AG20443 (cell line): ENCODE measurements around the gene STYXL1.
A peak's percentile ranks its signal among the peaks of the same experiment; 100 is the strongest.

Experiments
- DNase-seq: peaks from one replicate; pipeline ENCODE4 v3.0.0; 2012; ENCODE audit warnings: low spot score, mixed read lengths

STYXL1 gene

DNA sequence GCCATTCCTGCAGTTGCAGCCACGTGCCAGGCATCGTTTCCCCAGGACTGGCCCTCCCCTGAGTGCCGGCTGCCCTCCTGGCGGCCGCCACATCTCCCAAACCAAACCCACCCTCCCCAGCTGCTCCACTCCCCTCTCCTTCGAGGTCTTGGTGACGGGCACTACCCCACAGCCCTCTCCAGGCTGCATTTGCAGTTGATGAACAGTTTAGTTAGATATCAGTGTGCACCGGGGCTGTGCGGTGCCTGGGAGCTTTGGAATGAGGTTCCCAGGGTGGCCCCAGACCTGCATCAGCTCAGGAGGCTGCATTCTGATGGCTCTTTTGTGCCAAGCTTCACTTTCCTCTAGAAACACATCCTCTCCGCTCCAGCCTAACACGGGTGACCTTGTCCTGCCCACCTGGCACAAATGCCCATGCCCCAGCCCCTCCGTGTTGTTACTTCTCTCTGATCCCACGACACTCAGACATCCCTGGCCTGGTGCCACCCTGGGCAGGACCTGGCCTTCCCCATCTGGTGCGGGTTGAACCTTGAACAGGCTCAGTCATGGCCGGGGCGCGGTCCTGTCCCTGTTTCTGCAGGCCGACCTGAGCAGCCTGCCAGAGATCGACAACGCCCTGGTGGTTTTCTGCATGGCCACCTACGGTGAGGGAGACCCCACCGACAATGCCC, 67.9 kb downstream of the STYXL1 start:
- no peak for DNase-seq

DNA sequence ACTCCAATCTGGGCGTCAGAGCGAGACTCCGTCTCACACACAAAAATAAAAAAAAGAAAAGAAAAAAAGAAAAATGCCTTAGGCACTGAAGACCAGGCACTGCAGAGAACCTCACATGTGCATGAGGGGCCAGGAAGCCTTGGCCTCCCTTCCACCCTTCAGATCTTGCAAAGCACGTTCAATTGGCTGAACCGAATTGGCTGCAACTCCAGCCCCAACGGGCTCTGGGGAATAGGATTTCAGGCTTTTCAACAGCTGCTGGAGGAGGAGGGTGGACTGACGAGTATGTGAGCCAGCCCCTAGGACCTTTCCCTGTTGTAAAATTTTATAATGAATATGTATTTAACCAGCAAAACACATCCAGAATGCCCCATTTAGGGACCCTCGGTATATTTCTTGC, 70.1 kb downstream of the STYXL1 start:
- no peak for DNase-seq

DNA sequence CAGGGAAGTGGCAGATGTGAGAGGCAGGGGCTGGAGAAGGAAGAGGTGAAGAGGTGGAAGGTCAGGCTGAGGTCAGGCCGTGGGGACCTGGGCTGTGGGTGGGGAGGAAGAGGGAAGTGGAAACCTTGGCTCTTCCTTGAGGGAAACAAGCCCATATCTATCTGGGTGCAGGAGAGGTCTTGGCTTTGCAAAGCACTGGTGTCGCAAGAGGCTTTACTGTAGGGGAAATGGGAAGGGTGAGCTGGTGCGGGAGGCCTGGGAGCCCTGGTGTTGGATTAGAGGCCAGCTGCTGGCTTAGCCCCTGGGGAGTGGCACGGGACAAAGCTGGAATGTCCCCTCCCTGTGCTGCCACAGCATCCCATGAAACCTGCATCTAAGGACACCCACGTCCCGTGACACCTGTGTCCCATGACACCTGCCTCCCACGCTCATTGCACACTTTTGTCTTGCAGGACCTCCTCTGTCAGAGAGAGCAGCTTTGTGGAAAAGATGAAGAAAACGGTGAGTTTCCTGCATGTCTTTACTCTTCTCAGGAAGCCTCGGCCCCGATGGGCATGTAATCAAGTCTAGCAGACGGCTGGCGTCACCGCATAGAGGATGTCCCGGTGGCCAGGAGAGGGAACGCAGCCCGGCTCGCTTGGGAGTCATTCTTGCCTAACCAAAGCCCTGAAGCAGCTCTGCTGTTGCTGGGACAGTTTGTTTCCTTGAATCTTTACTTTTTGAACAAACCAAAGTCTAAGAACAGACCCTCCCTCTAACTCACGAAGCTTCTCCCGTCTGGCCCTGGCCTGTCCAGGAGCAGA, 75.6 kb downstream of the STYXL1 start:
- DNase-seq = peak; percentile 55

DNA sequence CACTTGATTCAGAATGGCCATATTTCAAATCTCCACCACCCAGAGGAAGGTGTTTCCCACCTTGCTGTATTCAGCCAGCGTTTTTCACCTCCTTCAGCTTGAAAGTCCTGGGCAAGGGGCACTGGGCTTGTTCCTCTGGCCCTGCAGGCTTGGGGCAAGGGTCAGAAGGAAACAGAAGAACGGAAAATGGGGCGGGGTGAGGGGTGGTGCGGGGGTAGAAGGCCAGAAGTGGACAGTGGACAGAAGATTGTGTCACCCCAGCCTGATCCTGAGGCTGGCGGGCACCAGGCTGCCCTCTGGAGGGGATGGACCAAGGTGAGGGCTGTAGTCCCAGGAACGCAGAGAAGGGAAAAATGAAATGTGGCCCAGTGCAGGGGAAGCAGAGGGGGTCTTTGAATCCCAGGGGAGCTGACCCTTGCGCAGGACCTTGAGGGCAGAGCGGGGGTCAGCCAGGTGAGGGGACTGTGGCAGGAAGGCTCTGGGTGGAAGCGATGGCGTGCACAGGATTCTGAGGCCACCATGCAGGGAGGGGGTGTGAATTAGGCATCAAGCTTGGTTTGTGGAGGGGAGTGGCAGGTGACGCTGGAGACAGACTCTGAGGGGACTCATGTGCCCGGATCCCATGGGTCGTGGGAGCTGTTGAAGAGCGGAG, 76.4 kb downstream of the STYXL1 start:
- DNase-seq = peak; percentile 3

GRCh38 chr7:75969704-75970498, 77.9 kb downstream of the STYXL1 start:
- no peak for DNase-seq

DNA sequence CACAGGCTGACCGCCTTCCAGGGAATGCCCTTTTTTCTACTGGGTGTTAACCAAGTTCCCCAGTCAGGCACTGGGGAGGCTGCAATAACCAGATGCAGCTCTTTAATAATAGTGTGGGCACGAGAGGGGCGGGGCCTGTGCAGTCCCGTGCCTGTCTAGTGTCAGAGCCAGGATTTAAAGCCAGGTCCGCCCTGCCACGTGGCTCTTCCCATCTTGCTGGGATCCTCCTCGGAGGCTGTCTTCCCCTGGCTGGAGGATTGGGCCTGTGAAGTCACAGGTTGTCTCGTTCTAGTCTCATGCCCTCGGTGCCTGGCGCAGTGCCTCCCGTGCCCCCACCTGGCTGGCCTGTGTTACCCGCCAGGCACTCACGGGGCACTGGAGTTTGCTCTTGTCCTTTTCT, 78.6 kb downstream of the STYXL1 start:
- peak; percentile 63 for DNase-seq

GRCh38 chr7:75968561-75969001, 79.2 kb downstream of the STYXL1 start:
- DNase-seq = peak; percentile 5

- DNase-seq = no peak
These were observed 79.8 kb downstream of the STYXL1 start for GRCh38 chr7:75968012-75968411.

- DNase-seq = peak; percentile 20
These were observed 80.3 kb downstream of the STYXL1 start for GRCh38 chr7:75967487-75967997.

DNA sequence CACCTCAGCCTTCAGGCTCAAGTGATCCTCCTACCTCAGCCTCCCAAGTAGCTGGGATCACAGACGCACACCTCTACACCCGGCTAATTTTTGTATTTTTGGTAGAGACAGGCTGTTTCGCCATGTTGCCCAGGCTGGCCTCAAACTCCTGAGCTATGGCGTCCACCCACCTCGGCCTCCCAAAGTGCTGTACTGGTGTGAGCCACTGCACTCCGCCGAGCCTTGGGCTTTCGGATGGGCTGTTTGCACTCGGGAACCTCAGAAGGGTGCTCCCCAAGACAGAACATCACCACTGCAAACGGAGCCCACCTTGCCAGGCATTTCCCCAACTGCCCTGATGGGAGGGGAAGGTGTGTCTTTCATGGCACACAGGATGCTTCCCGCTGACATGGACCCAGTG, 80.7 kb downstream of the STYXL1 start:
- DNase-seq = peak; percentile 7

DNA sequence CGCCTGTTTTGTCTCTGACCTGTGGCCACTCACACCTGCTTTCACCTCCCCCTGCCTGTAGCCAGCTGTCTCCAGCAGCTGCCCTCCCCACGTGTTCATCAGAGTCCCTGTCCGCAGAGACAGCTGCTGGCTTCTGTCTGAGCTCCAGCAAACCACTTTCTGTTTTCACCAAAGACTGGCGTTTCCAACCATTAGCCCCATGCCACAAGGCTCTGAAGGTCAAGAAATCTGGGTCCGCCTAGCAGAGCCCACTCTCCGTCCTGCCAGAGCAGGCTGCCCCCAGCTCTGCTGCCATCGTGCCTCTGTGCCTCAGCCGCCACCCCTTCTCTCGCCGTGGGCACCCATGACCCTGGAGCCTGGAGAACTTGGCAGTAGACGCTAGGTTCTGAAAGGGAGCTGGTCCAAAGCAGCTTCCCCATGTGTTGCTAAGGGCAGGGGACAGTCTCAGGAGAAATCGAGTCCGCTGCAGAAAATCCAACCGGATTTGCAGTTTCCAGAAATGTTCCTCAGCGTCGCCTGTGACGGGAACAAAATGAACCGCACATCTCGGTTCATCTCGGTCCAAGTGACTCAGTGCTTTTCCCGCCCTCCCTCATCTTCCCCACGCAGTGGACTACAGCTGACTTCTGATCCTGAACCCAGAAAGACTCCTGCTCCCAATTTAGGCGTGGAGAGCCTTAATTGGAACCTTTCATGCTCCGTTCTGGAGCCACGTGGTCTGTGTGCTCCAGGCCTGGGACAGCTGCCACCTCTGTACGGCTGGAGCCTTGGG, 81.4 kb downstream of the STYXL1 start:
- DNase-seq = peak; percentile 85

DNA sequence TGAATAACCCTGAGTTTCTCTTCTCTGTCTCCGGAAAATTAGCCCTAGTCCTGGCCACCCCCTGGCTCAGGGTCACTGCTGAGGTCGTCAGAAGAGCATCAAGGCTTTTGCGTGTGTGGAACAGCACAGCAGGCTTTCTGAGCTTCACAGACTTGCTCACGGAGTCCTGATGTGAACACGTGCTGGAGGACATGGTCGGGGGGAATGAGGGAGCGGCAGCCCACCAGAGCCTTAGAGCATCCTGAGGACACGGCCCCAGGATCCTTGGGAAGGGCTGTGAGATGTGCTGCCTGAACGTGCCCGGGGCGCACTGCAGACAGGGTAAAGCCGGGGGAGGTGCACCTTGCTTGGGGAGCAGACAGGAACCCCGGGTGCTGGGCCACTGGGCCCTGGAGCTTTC, 82.2 kb downstream of the STYXL1 start:
- no peak for DNase-seq

DNA sequence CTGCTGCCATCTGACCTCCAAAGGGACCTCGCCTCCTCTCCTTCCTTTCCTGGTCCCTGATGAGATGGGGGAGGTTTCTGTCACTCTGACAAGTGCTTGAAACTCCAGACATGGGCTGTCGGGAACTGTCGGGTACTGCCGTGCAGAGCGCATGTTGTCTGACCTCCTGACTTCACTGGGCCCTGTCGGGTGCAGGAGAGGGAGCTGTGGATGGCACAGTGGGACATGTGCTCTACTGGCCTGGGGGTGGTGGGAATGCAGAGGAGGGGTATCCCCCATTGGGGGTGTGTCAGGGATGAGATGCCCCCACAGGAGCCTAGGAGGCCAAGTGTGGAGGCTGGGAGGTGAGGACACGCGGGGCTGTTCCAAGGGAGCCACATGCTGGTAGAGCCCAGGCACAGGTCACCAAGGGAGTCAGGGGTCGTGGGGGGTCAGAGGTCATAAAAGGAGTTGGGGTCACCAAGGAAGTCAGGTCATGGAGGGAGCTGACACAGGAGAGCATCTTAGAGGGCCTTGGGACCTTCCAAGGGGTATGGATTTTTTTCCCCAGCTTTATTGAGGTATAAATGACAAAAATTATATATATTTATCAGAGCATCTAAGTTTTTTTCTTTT, 84.3 kb downstream of the STYXL1 start:
- DNase-seq = no peak

DNA sequence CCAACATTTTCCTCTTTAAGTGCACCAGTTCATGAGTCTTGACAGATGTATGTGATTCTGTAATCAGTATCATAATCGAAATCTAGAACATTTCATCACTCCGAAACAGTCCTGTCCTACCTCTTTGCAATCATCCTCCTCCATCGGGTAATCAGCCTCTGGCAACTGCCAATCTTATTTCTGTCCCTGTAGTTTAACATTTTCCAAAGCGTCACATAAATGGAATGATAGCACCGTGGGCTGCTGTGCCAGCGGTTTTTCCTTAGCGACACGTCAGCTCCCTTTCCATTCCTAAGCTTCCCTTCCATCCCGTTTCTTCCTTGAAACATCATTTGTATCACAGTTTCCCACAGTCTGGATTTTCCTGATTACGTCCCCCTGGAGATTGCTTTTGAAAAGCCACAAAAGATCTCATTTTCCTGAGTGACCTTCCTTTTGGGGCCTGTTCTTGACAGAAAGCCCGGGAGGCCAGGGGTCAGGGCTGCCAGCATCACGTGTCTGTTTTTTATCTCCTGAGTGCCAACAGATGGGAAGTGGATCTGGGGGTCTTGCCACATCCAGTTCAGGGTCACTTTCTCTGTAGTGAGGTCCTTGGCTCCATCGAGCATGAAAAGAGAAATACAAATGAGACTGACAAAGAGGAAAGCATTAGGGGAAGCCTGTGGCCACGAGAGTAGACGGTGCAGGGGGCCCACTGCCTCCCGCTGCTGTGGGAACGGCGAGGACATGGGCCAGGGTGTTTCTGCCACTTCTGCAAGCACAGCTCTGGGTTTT, 85.0 kb downstream of the STYXL1 start:
- DNase-seq = peak; percentile 84

- DNase-seq = no peak
These were observed 86.6 kb downstream of the STYXL1 start for GRCh38 chr7:75961218-75961617.

DNA sequence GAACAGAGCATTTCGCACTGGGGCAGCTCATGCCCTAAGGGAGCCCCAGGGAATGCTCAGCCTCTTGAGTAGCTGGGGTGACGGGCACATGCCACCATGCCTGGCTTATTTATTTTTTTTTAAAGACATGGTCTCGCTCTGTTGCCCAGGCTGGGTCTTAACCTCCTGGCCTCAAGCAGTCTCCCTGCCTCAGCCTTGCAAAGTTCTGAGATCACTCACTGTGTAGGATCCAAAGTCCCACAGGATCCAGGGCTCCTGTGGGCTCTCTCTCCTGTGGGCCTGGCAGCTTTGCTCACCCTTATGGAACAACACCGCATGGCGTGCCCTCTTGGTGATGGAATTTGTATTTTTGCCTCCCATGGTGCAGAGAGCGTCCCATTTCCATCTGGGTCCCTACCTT, 87.4 kb downstream of the STYXL1 start:
- no peak for DNase-seq

DNA sequence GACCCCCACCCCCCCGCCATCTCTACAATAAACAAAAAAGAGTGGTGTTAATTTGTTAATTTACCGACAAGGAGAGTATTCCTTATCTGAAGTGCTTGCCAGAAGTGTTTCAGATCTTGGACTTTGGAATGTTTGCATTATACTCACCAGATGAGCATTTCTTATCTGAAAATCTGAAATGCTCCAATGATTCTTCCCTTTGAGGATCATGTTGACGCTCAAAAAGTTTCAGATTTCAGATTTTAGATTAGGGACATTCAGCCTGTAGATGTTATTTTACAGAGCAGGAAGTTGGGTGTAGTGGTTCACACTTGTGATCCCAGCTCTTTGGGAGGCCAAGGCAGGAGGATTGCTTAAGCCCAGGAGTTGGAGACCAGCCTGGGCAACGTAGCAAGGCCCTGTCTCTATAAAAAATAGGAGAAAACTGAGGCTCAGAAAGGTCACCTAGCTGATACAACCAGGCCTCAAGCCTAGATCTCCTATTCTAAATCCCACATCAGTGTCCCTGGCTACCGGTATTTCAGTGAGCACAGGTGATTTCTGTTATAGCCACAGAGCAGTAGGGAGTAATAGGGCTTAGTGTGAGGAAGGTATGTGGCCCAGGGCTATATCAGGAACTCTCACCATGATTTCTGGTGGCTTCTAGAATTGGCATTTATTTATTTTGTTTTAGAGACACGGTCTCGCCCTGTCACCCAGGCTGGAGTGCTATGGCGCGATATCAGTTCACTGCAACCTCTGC, 88.8 kb downstream of the STYXL1 start:
- DNase-seq = no peak

- no peak for DNase-seq
These were observed 90.6 kb downstream of the STYXL1 start for GRCh38 chr7:75957021-75957736.
